ENCODE results near the gene POLR2L. TPM values are rescaled to one million over a fixed set of nuclear protein-coding genes. Genes with fewer than 3 reads are reported as not detected.

Gene POLR2L
- total and polyA plus RNA-seq, 2 of the 13 experiments (the other 11 are each of a cell fraction or from before 2014, with no cell fraction given) = 104 to 114 TPM

Small RNA genes within 50 kb of the gene (small RNA-seq; reads per million reads assigned to genes)
- gene SNORA52 (ENCODE audit: insufficient read depth in 2 of 3, insufficient read length in 3 of 3, low read depth in 2 of 3, low replicate concordance in 1 of 3) = 0 reads per million in 3 experiments

Other genes starting within 250 kb of the POLR2L start
- gene IRF7, start 226.6 kb downstream of the POLR2L start, total RNA-seq (2016; rRNA removed; fragmentation: Illumina TruSeq; extraction: Trizol) = not detected in 2 replicates
- gene IRF7, start 226.6 kb downstream of the POLR2L start, polyA plus RNA-seq (2011; rRNA removed) = 0.04 TPM in 1 of 2 replicates, not detected in the other
- gene CDHR5, start 217.6 kb downstream of the POLR2L start, total RNA-seq (2016; rRNA removed; fragmentation: Illumina TruSeq; extraction: Trizol) = 0.21 and 0.46 TPM in 2 replicates
- 0.68 and 0.71 TPM in 2 replicates for gene CDHR5, start 217.6 kb downstream of the POLR2L start, polyA plus RNA-seq (2011; rRNA removed)
- not detected in 2 replicates for gene SCT, start 215.3 kb downstream of the POLR2L start, total RNA-seq (2016; rRNA removed; fragmentation: Illumina TruSeq; extraction: Trizol)
- not detected in 2 replicates for gene SCT, start 215.3 kb downstream of the POLR2L start, polyA plus RNA-seq (2011; rRNA removed)
- gene DRD4, start 205.3 kb downstream of the POLR2L start, total RNA-seq (2016; rRNA removed; fragmentation: Illumina TruSeq; extraction: Trizol) = 0.13 TPM in 1 of 2 replicates, not detected in the other
- 0.09 TPM in 2 replicates for gene DRD4, start 205.3 kb downstream of the POLR2L start, polyA plus RNA-seq (2011; rRNA removed)
- 18.2 and 29.6 TPM in 2 replicates for gene DEAF1, start 147.3 kb downstream of the POLR2L start, total RNA-seq (2016; rRNA removed; fragmentation: Illumina TruSeq; extraction: Trizol)
- gene DEAF1, start 147.3 kb downstream of the POLR2L start, polyA plus RNA-seq (2011; rRNA removed) = 22.3 and 31.6 TPM in 2 replicates
- gene TMEM80, start 146.7 kb downstream of the POLR2L start, total RNA-seq (2016; rRNA removed; fragmentation: Illumina TruSeq; extraction: Trizol) = 2.7 and 5.6 TPM in 2 replicates
- 17.1 and 20.9 TPM in 2 replicates for gene TMEM80, start 146.7 kb downstream of the POLR2L start, polyA plus RNA-seq (2011; rRNA removed)
- 55.6 and 89.3 TPM in 2 replicates for gene EPS8L2, start 136.3 kb downstream of the POLR2L start, total RNA-seq (2016; rRNA removed; fragmentation: Illumina TruSeq; extraction: Trizol)
- 416 and 597 TPM in 2 replicates for gene EPS8L2, start 136.3 kb downstream of the POLR2L start, polyA plus RNA-seq (2011; rRNA removed)
- 240 and 336 TPM in 2 replicates for gene TALDO1, start 95.1 kb downstream of the POLR2L start, total RNA-seq (2016; rRNA removed; fragmentation: Illumina TruSeq; extraction: Trizol)
- 88.1 and 107 TPM in 2 replicates for gene TALDO1, start 95.1 kb downstream of the POLR2L start, polyA plus RNA-seq (2011; rRNA removed)
- 35.8 and 60.5 TPM in 2 replicates for gene GATD1, start 65.0 kb downstream of the POLR2L start, total RNA-seq (2016; rRNA removed; fragmentation: Illumina TruSeq; extraction: Trizol)
- gene GATD1, start 65.0 kb downstream of the POLR2L start, polyA plus RNA-seq (2011; rRNA removed) = 31.3 and 40.0 TPM in 2 replicates
- gene CEND1, start 52.4 kb downstream of the POLR2L start, total RNA-seq (2016; rRNA removed; fragmentation: Illumina TruSeq; extraction: Trizol) = not detected in 2 replicates
- gene CEND1, start 52.4 kb downstream of the POLR2L start, polyA plus RNA-seq (2011; rRNA removed) = not detected in 2 replicates
- gene SLC25A22, start 44.2 kb downstream of the POLR2L start, total RNA-seq (2016; rRNA removed; fragmentation: Illumina TruSeq; extraction: Trizol) = 8.0 and 12.4 TPM in 2 replicates
- 19.2 and 20.5 TPM in 2 replicates for gene SLC25A22, start 44.2 kb downstream of the POLR2L start, polyA plus RNA-seq (2011; rRNA removed)
- gene PIDD1, start 37.3 kb downstream of the POLR2L start, total RNA-seq (2016; rRNA removed; fragmentation: Illumina TruSeq; extraction: Trizol) = 7.9 and 16.0 TPM in 2 replicates
- gene PIDD1, start 37.3 kb downstream of the POLR2L start, polyA plus RNA-seq (2011; rRNA removed) = 14.3 and 17.7 TPM in 2 replicates
- 2,049 and 2,106 TPM in 2 replicates for gene RPLP2, start 32.6 kb downstream of the POLR2L start, total RNA-seq (2016; rRNA removed; fragmentation: Illumina TruSeq; extraction: Trizol)
- 895 and 978 TPM in 2 replicates for gene RPLP2, start 32.6 kb downstream of the POLR2L start, polyA plus RNA-seq (2011; rRNA removed)
- gene PNPLA2, start 23.6 kb downstream of the POLR2L start, total RNA-seq (2016; rRNA removed; fragmentation: Illumina TruSeq; extraction: Trizol) = 4.8 and 10.5 TPM in 2 replicates
- gene PNPLA2, start 23.6 kb downstream of the POLR2L start, polyA plus RNA-seq (2011; rRNA removed) = 43.2 and 58.1 TPM in 2 replicates
- gene CRACR2B, start 14.6 kb downstream of the POLR2L start, total RNA-seq (2016; rRNA removed; fragmentation: Illumina TruSeq; extraction: Trizol) = 8.9 and 14.9 TPM in 2 replicates
- 21.0 and 27.7 TPM in 2 replicates for gene CRACR2B, start 14.6 kb downstream of the POLR2L start, polyA plus RNA-seq (2011; rRNA removed)
- 54.0 and 125 TPM in 2 replicates for gene CD151, start 9.6 kb downstream of the POLR2L start, total RNA-seq (2016; rRNA removed; fragmentation: Illumina TruSeq; extraction: Trizol)
- gene CD151, start 9.6 kb downstream of the POLR2L start, polyA plus RNA-seq (2011; rRNA removed) = 197 and 287 TPM in 2 replicates
- 13.2 and 31.7 TPM in 2 replicates for gene TSPAN4, start 323 bp upstream of the POLR2L start, total RNA-seq (2016; rRNA removed; fragmentation: Illumina TruSeq; extraction: Trizol)
- 68.3 and 88.5 TPM in 2 replicates for gene TSPAN4, start 323 bp upstream of the POLR2L start, polyA plus RNA-seq (2011; rRNA removed)
- 39.6 and 65.1 TPM in 2 replicates for gene CHID1, start 68.3 kb upstream of the POLR2L start, total RNA-seq (2016; rRNA removed; fragmentation: Illumina TruSeq; extraction: Trizol)
- gene CHID1, start 68.3 kb upstream of the POLR2L start, polyA plus RNA-seq (2011; rRNA removed) = 93.6 and 102 TPM in 2 replicates
- 25.7 and 25.9 TPM in 2 replicates for gene AP2A2, start 83.3 kb upstream of the POLR2L start, total RNA-seq (2016; rRNA removed; fragmentation: Illumina TruSeq; extraction: Trizol)
- 74.5 and 75.7 TPM in 2 replicates for gene AP2A2, start 83.3 kb upstream of the POLR2L start, polyA plus RNA-seq (2011; rRNA removed)
- gene MUC6, start 194.2 kb upstream of the POLR2L start, total RNA-seq (2016; rRNA removed; fragmentation: Illumina TruSeq; extraction: Trizol) = not detected in 2 replicates
- gene MUC6, start 194.2 kb upstream of the POLR2L start, polyA plus RNA-seq (2011; rRNA removed) = not detected in 2 replicates
- not detected in 2 replicates for gene MUC2, start 232.3 kb upstream of the POLR2L start, total RNA-seq (2016; rRNA removed; fragmentation: Illumina TruSeq; extraction: Trizol)
- under 0.01 TPM in 1 of 2 replicates, not detected in the other for gene MUC2, start 232.3 kb upstream of the POLR2L start, polyA plus RNA-seq (2011; rRNA removed)